Mucosa of stomach (tissue), 1 donor: ENCODE results near the gene CHM.
"Not testable (repeated sequence)": the region's sequence is repeated elsewhere in the genome, so short reads cannot be mapped to it uniquely, and the experiment has no call there.

Experiments used
- H3K27me3 ChIP-seq: one replicate; pipeline ENCODE4 v1.7.0; 2013; ENCODE audit warnings: mild to moderate bottlenecking, low read length; ENCODE audit not compliant: control insufficient read depth, insufficient read depth
- H3K36me3 ChIP-seq: one replicate; pipeline ENCODE4 v1.7.0; 2013; ENCODE audit warnings: low read length; ENCODE audit not compliant: control insufficient read depth, insufficient read depth
- H3K4me1 ChIP-seq: one replicate; pipeline ENCODE4 v1.7.0; 2013; ENCODE audit warnings: mild to moderate bottlenecking, low read length; ENCODE audit not compliant: control insufficient read depth, insufficient read depth
- H3K4me3 ChIP-seq: one replicate; pipeline ENCODE4 v1.7.0; 2013; ENCODE audit warnings: low read length
- H3K9ac ChIP-seq: one replicate; pipeline ENCODE4 v1.7.0; 2013; ENCODE audit warnings: mild to moderate bottlenecking, low read length, moderate library complexity
- H3K9me3 ChIP-seq: one replicate; pipeline ENCODE4 v1.7.0; 2013; ENCODE audit warnings: mild to moderate bottlenecking, low read length, moderate library complexity; ENCODE audit not compliant: control insufficient read depth
- donor health status: Pancreatic carcinoma.

CHM gene

GRCh38 chrX:86016139-86016538 is 31.2 kb downstream of the CHM start:
- Histone ChIP-seq H3K9ac (no peak overlapping the region), H3K9me3 (no peaks in the 10 kb centered on the region), H3K27me3 (no peaks in the 10 kb centered on the region), H3K36me3 (no peaks in the 10 kb centered on the region), H3K4me3 (no peak overlapping the region), H3K4me1 (peaks cover 3% of the 10 kb centered on the region)

DNA sequence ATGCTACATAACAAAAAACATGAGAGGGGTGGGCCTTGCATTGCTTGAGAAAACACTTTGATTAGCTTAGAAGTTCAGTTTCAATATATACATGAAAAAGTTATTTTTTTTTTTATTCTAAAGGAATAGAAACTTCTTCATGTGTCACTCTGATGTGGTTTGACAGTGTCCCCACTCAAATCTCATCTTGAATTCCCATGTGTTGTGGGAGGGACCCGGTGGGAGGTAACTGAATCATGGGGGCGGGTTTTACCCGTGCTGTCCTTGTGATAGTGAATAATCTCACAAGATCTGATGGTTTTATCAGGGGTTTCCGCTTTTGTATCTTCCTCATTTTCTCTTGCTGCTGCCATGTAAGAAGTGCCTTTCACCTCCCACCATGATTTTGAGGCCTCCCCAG is 32.4 kb downstream of the CHM start:
- H3K9me3 ChIP-seq, H3K4me1 ChIP-seq, H3K4me3 ChIP-seq, H3K27me3 ChIP-seq, H3K9ac ChIP-seq, H3K36me3 ChIP-seq: not testable (repeated sequence)

DNA sequence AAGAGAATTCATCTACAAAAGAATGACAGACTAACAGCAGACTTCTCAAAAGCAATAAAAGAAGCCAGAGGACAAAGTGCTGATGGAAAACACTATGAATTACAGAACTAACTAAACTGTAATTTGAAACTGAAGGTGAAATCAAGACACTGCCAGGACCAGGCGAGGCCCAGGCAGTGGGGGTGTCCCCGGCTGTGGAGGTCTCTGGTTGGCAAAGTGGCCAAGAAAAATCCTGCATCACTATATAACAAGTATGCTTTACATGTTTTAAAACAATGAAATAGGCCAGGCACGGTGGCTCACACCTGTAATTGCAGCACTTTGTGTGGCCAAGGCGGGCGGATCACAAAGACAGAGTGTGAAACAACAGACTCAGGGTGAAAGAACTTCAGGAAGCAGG is 32.9 kb downstream of the CHM start:
- Histone ChIP-seq H3K9ac (no peak overlapping the region), H3K27me3 (no peaks in the 10 kb centered on the region), H3K9me3 (no peaks in the 10 kb centered on the region), H3K36me3 (no peaks in the 10 kb centered on the region), H3K4me1 (peaks cover 3% of the 10 kb centered on the region), H3K4me3 (no peak overlapping the region)

- Histone ChIP-seq H3K9ac (no peak overlapping the region), H3K27me3 (no peaks in the 10 kb centered on the region), H3K36me3 (no peaks in the 10 kb centered on the region), H3K4me3 (no peak overlapping the region), H3K4me1 (peaks cover 3% of the 10 kb centered on the region), H3K9me3 (no peaks in the 10 kb centered on the region)
Measured at GRCh38 chrX:86013792-86014191, 33.6 kb downstream of the CHM start.

- no peaks in the 10 kb centered on the region for H3K9me3 ChIP-seq
- H3K27me3 ChIP-seq = no peaks in the 10 kb centered on the region
- no peaks in the 10 kb centered on the region for H3K36me3 ChIP-seq
- no peak overlapping the region for H3K4me3 ChIP-seq
- H3K9ac ChIP-seq = no peak overlapping the region
- H3K4me1 ChIP-seq = peaks cover 3% of the 10 kb centered on the region
Measured at GRCh38 chrX:86012188-86012587, 35.2 kb downstream of the CHM start.

DNA sequence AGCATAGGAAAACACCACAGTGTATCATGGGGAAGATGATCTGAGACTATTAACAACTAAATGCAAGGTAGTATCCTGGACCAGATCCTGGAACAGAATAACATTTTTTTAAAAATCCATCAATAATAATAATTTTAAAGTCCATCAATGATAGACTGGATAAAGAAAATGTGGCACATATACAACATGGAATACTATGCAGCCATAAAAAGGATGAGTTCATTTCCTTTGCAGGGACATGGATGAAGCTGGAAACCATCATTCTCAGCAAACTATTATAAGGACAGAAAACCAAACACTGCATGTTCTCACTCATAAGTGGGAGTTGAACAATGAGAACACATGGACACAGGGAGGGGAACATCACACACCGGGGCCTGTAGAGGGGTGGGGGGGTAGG is 37.6 kb downstream of the CHM start:
- not testable (repeated sequence) for H3K27me3 ChIP-seq, H3K9ac ChIP-seq, H3K4me1 ChIP-seq, H3K36me3 ChIP-seq, H3K9me3 ChIP-seq, H3K4me3 ChIP-seq

DNA sequence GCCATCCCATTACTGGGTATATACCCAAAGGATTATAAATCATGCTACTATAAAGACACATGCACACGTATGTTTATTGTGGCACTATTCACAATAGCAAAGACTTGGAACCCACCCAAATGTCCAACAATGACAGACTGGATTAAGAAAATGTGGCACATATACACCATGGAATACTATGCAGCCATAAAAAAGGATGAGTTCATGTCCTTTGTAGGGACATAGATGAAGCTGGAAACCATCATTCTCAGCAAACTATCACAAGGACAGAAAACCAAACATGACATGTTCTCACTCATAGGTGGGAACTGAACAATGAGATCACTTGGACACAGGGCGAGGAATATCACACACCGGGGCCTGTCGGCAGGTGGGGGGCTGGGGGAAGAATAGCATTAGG is 39.5 kb downstream of the CHM start:
- H3K27me3 ChIP-seq, H3K36me3 ChIP-seq, H3K9ac ChIP-seq, H3K4me3 ChIP-seq, H3K9me3 ChIP-seq, H3K4me1 ChIP-seq: not testable (repeated sequence)

- H3K9ac ChIP-seq = no peak overlapping the region
- no peaks in the 10 kb centered on the region for H3K4me1 ChIP-seq
- no peaks in the 10 kb centered on the region for H3K27me3 ChIP-seq
- no peak overlapping the region for H3K4me3 ChIP-seq
- no peaks in the 10 kb centered on the region for H3K9me3 ChIP-seq
- H3K36me3 ChIP-seq = no peaks in the 10 kb centered on the region
Measured at GRCh38 chrX:86002076-86002896, 45.1 kb downstream of the CHM start.

DNA sequence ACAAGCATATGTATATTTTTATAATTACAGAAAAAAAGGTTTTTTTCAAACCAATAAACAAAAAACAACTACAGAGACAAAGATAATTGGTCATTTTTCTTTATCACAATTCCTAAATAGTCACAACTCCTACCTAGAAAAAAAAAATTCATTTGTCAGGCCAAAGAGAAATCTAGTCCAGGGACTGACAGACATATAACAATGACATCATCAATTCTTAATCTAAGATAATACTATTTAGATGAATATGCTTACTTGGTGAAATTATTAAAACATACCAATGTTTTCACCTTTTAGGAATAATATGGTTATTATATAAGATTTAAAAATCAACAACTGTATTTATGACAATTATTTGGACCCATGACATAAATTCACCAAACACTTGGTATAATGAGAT is 48.4 kb downstream of the CHM start:
- no peak overlapping the region for H3K9ac ChIP-seq
- H3K4me1 ChIP-seq = peaks cover 6% of the 10 kb centered on the region
- no peaks in the 10 kb centered on the region for H3K36me3 ChIP-seq
- H3K4me3 ChIP-seq = no peak overlapping the region
- H3K27me3 ChIP-seq = no peaks in the 10 kb centered on the region
- no peaks in the 10 kb centered on the region for H3K9me3 ChIP-seq

- Histone ChIP-seq H3K4me3 (no peak overlapping the region), H3K4me1 (peaks cover 11% of the 10 kb centered on the region), H3K36me3 (no peaks in the 10 kb centered on the region), H3K27me3 (no peaks in the 10 kb centered on the region), H3K9ac (no peak overlapping the region), H3K9me3 (no peaks in the 10 kb centered on the region)
Measured at GRCh38 chrX:85996555-85996954, 50.8 kb downstream of the CHM start.

DNA sequence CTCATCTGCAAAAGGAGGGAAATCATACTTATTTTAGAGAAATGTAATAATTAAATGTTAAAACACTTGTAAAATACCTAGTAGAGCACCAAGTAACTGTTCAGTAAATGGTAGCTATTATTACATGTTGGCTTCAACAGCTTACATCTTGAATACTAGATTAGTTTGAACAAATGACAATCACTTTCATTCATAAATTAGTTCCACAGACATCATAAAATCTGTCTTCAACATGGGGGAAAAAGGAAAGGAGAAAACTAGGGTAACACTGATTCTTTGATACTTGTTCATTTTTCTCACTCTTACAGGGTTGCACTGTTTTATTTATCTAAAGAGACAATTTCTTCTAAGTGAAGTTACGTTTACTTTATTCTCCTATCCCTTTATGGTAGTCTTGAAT is 51.7 kb downstream of the CHM start:
- Histone ChIP-seq H3K4me3 (no peak overlapping the region), H3K4me1 (peaks cover 14% of the 10 kb centered on the region), H3K36me3 (no peaks in the 10 kb centered on the region), H3K27me3 (no peaks in the 10 kb centered on the region), H3K9me3 (no peaks in the 10 kb centered on the region), H3K9ac (no peak overlapping the region)

DNA sequence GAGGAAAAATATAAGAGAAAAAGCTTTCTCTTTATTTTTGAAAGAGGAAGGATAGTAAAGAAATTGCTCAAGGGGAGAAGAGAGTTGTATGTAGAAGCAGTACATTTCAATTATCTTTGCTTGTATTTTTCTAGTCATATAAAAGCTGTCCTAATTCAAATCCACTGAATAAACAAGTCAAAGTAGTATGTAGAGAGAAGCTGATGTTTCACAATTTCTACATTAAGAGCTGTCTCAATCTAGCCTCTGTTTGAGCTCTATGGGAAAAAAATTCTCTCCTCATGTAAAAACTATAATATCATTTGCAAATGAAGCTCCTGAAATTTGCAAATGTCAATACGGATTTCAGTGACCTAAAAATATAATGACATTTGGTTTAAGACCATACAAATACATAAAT is 52.6 kb downstream of the CHM start:
- Histone ChIP-seq H3K4me3 (no peak overlapping the region), H3K36me3 (no peaks in the 10 kb centered on the region), H3K9ac (no peak overlapping the region), H3K27me3 (no peaks in the 10 kb centered on the region), H3K9me3 (no peaks in the 10 kb centered on the region), H3K4me1 (peaks cover 14% of the 10 kb centered on the region)

- Histone ChIP-seq H3K27me3 (no peaks in the 10 kb centered on the region), H3K4me3 (no peak overlapping the region), H3K36me3 (no peaks in the 10 kb centered on the region), H3K9ac (no peak overlapping the region), H3K4me1 (peaks cover 14% of the 10 kb centered on the region), H3K9me3 (no peaks in the 10 kb centered on the region)
Measured at GRCh38 chrX:85994228-85994627, 53.1 kb downstream of the CHM start.
